BE2C (cell line): Measurements from ENCODE around the gene CHAMP1.
A peak's percentile ranks its signal among the peaks of the same experiment; 100 is the strongest.

Experiments used
- DNase-seq: peaks from one replicate; pipeline ENCODE4 v3.0.0-alpha.2; 2020
- H3K27me3 ChIP-seq: fragments of 250-450 bp; sonication (Bioruptor Pico); 2 replicates; pipeline ENCODE4 v1.5.1; 2020; ENCODE audit warnings: mild to moderate bottlenecking
- H3K36me3 ChIP-seq: fragments of 250-450 bp; sonication (Bioruptor Pico); 2 replicates; pipeline ENCODE4 v1.5.1; 2020; ENCODE audit warnings: mild to moderate bottlenecking
- H3K4me1 ChIP-seq: fragments of 250-450 bp; sonication (Bioruptor Pico); 2 replicates; pipeline ENCODE4 v1.5.1; 2020
- H3K4me3 ChIP-seq: 2 replicates; pipeline ENCODE4 v1.5.1; 2011; ENCODE audit warnings: low read depth, low read length
- H3K9me3 ChIP-seq: fragments of 250-450 bp; sonication (Bioruptor Pico); 2 replicates; pipeline ENCODE4 v1.5.1; 2020
- TF ChIP-seq, protein P1 (sequence below): IDR thresholded peaks from 2 replicates; pipeline ENCODE4 v1.5.1; 2012; ENCODE audit warnings: mild to moderate bottlenecking, low read depth, low read length

The CHAMP1 gene

DNA sequence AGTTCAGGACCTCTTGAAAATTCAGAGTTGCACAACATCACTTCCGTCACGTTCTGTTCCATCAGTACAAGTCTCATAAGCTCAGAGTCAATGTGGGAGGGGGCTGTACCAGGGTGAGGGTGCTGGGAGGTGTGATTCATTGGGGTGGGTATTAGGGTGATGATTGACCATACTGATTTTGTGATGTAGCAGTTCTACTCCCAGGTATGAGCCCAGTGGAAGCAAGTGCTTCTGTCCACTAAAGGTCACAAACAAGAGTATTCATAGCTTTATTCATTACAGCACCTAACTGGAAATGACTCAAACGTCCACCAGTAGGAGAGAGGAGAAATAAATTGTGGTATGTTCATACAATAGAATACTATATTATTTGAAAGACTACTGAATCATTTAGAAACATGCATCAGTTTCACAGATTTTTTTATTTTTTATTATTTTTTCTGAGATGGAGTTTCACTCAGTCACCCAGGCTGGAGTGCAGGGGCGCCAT, 45.0 kb upstream of the CHAMP1 start:
- DNase-seq, result no peak
- H3K4me3 ChIP-seq, result no peak overlapping the region
- peaks cover 71% of the 10 kb centered on the region for H3K36me3 ChIP-seq
- no peaks in the 10 kb centered on the region for H3K27me3 ChIP-seq
- TF ChIP-seq, protein P1, sequence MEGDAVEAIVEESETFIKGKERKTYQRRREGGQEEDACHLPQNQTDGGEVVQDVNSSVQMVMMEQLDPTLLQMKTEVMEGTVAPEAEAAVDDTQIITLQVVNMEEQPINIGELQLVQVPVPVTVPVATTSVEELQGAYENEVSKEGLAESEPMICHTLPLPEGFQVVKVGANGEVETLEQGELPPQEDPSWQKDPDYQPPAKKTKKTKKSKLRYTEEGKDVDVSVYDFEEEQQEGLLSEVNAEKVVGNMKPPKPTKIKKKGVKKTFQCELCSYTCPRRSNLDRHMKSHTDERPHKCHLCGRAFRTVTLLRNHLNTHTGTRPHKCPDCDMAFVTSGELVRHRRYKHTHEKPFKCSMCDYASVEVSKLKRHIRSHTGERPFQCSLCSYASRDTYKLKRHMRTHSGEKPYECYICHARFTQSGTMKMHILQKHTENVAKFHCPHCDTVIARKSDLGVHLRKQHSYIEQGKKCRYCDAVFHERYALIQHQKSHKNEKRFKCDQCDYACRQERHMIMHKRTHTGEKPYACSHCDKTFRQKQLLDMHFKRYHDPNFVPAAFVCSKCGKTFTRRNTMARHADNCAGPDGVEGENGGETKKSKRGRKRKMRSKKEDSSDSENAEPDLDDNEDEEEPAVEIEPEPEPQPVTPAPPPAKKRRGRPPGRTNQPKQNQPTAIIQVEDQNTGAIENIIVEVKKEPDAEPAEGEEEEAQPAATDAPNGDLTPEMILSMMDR, result no peak
- H3K4me1 ChIP-seq, result no peaks in the 10 kb centered on the region
- H3K9me3 ChIP-seq, result no peaks in the 10 kb centered on the region

DNA sequence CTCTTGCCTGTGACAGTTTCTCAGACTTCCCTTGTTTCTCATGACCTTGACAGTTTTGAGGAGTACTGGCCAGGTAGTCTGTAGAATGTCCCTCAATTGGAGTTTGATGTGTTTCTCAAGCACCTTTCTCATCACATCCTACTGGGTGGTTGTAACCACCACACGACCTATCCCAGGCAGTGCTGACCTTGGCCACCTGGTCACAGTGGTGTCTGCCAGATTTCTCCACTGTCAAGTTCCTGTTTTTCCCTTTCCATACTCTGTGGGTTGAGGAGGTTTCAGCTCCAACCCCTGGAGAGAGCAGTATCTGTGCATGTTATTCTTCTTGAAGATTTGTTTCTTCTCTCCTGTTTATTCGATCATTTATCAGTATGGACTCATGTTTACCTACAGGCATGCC, 41.3 kb upstream of the CHAMP1 start:
- Histone ChIP-seq H3K9me3 (no peaks in the 10 kb centered on the region), H3K4me3 (no peak overlapping the region), H3K27me3 (no peaks in the 10 kb centered on the region), H3K4me1 (no peaks in the 10 kb centered on the region), H3K36me3 (peaks cover 54% of the 10 kb centered on the region)
- TF ChIP-seq, protein P1, result no peak
- no peak for DNase-seq

DNA sequence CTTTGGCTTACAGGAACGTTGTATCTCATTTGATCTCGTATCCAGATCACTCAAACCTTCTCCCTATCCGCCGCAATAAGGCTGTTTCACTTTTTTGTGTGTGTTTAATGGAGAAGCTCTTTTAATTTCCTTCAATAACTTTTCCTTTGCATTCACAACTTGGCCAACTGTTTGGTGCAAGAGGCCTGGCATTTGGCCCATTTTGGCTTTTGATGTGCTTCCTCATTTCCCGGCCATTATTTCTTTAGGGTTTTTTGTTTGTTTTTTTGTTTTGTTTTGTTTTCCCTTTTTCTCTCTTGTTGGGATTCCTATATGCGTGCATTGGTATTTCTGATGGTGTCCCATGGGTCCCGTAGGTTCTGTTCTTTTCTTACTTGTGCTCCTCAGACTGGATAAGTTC, 39.0 kb upstream of the CHAMP1 start:
- peaks cover 34% of the 10 kb centered on the region for H3K36me3 ChIP-seq

DNA sequence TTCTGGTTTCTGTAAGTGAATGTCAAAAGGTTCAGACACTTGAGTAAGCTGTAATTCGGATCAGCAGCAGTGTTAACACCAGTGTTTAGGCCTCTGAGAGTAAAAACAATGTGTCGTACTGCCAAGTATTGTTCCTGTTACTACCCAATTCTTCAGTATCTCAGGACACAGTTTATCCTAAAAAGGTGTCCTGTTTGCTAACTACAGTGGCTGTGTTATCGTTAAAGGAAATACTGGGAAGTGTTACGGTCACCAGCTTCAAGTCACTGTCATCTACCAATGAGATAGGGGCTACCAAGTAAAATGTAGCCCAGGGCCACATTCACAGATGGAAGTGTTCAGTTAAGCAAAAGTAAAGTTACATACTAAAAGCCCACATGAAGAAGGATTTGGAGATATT, 35.2 kb upstream of the CHAMP1 start:
- Histone ChIP-seq H3K36me3 (peaks cover 26% of the 10 kb centered on the region), H3K27me3 (no peaks in the 10 kb centered on the region), H3K4me1 (peaks cover 3% of the 10 kb centered on the region; the same call in 1 of the 2 replicates), H3K4me3 (no peak overlapping the region), H3K9me3 (no peaks in the 10 kb centered on the region)
- DNase-seq, result no peak
- TF ChIP-seq, protein P1, result no peak

More for the DNA sequence above, 39.0 kb upstream of the CHAMP1 start:
- Histone ChIP-seq H3K9me3 (no peaks in the 10 kb centered on the region), H3K27me3 (no peaks in the 10 kb centered on the region), H3K4me3 (no peak overlapping the region), H3K4me1 (peaks cover 3% of the 10 kb centered on the region; the same call in 1 of the 2 replicates)
- DNase-seq, result no peak
- TF ChIP-seq, protein P1, result no peak

DNA sequence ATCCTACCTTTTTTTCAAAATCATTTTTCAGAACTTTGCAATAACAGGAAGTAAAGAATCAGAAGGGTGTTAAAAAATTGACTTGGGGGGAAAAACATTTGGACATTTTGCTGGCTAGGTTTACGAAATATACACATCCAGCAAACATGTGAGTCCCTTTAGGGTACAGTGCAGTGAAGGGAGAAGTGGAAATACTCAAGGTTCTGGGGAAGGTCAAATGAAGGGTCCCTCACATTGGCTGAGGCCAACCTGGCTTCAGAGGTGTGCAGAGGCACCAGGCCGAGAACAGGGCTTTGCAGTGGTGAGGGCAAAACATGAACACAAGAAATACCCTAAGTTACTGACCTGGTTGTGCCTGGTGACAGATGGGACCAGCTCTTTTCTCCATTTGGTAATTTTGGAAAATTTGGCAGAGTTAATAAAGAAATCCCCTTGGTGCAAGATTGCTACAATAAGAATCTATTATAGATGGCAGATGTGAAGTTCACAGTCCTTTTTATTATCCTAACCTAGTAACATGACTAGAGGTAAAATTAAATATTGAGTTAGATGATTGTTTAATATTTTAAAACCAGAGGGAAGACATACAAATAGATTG, 34.4 kb upstream of the CHAMP1 start:
- TF ChIP-seq, protein P1, result no peak
- Histone ChIP-seq H3K9me3 (no peaks in the 10 kb centered on the region), H3K36me3 (peaks cover 31% of the 10 kb centered on the region), H3K27me3 (no peaks in the 10 kb centered on the region), H3K4me1 (peaks cover 3% of the 10 kb centered on the region; the same call in 1 of the 2 replicates), H3K4me3 (peak overlapping the region; percentile 84)
- DNase-seq, result no peak

DNA sequence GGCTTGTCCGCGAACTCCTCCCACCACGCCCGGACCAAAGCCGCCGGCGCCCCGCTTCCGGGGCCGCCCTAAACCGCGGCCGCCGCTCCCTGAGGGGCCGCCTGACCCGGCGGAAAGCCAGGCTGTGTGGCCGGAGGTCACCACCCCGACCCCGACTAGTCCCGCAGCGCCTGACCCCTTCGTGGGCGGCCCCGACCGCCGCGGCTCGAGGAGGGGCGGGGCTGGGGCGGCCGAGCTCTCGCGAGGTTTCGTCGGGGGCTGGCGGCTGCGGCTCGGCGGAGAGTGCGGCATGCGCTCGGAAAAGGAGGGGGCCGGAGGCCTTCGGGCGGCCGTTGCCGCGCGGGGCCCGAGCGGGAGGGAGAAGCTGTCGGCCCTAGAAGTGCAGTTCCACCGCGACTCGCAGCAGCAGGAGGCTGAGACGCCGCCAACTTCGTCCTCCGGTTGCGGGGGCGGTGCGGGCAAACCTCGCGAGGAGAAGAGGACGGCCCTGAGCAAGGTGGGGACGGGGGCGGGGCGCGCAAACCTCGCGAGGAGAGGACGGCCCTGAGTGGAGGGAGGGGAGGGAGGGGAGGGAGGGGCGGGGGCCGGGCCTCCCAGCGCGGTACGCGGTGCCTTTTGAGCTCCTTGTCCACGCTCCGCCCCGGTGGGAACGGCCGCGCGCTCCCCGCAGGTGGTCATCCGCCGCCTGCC, 32.8 kb upstream of the CHAMP1 start, which contains the start of gene UPF3A:
UPF3A (plus strand) TSS at position 251 of the 690 bp plus-strand sequence; CDS start at position 290, 39 bp downstream.
- H3K36me3 ChIP-seq, result peaks cover 37% of the 10 kb centered on the region

More for the DNA sequence above, 32.8 kb upstream of the CHAMP1 start, which contains the start of gene UPF3A:
- TF ChIP-seq, protein P1, result no peak
- Histone ChIP-seq H3K9me3 (no peaks in the 10 kb centered on the region), H3K27me3 (no peaks in the 10 kb centered on the region), H3K4me1 (peaks cover 3% of the 10 kb centered on the region; the same call in 1 of the 2 replicates), H3K4me3 (peak within 1 kb of the TSS; percentile 84)
- DNase-seq, result peak; percentile 91
